NCI-H146 (cell line): ENCODE results near the gene EVA1A.

Source experiments
- DNase-seq: peaks from one replicate; lab custom pipeline; 2025; lab: John Stamatoyannopoulos, UW

Gene EVA1A, protein sequence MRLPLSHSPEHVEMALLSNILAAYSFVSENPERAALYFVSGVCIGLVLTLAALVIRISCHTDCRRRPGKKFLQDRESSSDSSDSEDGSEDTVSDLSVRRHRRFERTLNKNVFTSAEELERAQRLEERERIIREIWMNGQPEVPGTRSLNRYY

DNA sequence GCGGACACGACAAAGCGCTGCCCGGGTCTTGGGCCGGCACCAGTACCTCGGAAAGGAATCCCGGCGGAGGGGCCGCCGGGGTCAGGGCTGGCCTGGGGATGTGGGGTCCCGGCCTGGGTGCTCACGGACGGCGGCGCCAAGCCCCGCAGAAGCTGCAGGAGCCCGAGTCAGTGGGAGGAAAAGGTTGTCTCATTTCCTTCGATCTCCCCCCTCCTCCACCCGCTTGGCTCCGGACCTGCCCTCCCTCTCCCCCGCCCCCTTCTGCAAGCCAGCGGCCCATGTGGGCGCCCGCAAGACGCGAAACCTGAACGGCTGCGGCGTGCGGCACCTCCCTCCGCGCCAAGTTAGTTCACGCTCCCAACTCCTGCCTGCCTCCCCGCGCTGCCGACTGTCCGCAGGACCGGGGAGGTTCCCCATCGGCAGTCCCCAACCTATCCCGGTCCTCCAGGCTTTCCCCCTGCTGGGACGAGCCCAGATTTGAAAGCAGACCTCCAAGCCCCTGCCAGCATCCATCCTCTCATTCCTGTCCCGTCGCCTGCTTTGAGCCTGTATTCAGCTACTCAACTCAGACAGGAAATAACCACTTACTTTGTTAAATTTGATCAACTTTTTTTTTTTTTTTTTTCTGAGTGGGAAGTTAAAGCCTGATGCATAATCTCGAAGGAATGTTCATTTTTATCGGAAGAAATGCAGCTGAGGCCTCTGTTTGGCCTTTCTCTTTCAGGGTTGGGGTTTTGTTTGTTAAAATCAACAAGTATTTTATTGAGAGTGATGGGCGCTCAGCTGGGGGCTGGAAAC lies at the start of gene EVA1A:
Gene EVA1A, minus strand, starts transcription at position 172 of the 798 bp plus-strand sequence. CDS start 42,799 bp downstream, outside the sequence.
- peak; percentile 85 for DNase-seq

DNA sequence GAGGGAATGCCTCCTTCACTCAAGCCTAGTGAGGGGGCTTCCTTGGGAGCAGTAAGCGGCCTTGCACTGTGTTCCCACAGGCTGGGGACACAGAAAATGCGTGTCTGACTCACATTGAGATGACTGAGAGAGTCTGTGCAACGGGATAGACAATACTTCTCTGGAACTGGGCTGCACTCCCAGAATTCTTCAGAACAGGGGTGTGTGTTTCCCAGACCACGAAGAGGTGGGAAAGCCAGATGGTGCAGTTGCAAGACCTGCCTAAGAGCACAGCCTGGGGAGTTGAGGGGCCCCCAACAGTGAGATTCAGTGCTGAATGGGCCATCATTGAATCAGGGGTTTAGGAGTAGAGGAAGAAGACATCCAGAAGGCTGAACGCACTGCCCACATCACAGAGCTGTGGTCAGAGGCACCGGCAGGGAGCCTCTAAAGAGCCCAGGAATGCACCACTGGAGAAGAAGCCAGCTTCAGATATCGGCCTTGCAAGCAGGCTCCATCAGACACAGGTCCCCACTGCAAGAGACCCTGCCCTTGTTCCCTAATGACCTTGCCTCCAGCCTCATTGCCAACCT lies 49.3 kb upstream of the EVA1A start:
- DNase-seq: no peak

DNA sequence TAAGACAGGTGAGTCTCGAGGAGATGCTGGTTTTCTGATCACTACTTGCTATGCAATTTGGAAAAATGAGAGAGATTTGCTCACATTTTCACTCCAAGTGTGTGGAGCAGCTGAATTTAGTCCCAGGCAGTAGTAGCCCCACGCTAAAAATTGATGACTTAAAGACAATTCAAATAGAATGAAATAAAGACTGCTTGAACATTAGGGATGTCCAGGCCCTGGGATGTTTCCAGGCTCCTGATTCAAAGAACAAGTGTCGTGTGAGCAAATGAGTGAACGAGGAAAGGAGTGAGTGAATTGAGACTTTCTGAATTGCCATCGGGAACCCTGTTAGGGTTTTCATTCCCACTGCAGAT lies 48.6 kb upstream of the EVA1A start:
- no peak for DNase-seq

DNA sequence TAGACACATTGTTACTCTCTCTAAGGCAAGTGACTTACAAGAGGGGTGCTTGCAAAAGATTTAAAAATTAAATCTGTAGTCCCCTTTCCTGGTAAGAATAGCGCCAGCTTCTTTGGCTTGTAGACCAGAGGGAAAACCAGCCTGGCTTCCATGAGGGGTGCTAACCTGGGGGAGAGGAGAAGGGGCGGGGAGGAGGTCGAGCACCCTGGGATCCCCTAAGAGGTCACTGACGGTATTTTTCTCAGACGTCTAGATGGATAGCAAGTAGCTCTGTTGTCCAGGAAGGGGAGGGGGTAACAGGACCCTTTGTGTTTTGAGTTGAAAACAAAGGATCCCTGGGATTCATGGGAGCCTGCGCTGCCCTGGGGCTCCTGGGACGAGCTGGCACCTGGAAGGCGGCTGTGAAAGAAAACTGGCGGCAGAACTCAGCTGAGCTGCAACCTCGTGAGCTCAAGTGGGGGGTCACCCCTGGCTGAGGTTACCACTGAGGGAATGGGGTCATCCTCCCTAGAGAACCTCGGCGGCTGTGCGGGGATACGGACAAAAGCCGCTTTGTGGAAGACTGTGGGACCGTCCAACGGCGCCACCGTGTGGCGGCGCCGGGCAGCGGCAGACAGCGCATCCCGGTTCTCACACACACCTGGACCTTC lies 48.1 kb upstream of the EVA1A start:
- peak; percentile 85 for DNase-seq

DNA sequence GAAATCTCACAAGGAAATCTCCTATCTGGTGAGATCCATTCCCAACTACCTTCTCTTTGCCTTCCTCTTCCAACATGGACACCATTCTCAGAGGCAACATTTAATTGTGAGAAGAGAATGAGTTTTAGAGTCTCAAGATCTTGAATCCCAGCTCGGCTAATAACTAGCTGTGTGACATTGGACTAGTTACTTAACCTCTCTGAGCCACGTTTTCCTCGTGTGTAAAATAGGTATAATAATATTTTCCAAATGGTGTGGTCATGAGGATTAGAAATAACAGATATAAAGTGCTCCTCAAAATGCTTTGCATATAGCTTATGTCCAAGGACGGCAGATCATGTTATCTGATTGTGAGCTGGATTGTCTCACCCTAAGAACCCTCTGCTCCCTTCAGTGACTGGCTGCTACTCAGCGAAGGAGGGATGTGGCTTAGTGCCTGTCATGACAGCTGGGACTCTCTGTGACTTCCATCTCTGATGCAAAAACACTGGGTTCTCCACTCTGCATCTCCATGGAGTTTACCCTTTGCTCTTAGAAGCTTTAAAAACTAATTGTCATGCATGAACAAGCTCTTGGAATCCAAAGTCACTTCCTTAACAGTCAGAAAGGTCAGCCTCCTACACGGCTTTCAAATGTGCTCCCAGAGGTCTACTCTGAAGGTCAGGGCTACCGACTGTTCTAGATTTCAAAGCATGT lies 47.4 kb upstream of the EVA1A start:
- no peak for DNase-seq

DNA sequence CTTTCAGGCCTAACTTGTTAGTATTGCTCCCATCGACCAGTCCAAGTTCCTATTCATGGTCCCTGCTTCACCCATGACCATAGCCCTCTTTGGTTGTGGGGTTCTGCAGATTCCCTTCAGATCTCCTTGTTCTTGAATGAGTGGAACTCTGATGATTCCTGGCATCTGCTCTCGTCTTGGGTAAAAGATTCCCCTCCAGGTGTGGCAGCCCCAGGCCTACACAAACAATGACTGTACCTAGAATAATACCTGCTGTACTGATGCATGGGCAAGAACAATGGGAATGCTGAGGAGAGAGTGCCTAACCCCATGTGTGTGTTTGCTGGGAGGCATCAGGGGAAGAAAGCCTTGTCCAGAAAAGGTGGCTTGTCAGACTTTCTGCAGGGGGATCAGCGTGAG lies 46.7 kb upstream of the EVA1A start:
- DNase-seq: peak; percentile 55

DNA sequence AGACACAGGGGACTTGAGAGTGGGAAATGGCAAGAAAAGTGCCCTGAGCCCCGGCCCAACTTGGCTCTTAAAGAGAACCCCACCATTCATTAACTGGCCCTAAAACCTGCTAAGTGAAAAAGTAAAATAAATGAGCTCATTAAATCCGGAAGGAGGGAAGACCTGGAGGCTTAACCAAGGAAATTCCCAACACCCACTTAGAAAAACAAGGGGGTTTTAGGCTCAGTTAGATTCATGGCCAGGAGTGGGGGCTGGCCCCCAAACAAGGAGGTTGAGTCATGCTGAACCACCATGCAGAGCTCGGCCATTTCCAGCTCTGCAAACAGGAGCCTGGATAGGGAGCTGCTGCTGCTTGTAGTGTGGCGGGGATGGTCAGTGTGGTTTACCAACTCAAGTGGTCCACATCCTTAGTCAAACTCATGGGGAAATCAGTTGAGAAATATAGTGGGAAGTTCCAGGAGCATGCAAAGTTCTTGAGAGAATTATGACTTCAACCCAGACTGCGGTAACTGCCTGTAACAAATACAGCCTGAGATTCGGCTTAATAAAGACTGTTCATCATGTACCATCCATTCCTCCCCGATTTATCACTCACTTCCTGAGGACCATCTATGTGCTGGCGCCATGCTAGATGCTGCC lies 46.1 kb upstream of the EVA1A start:
- no peak for DNase-seq

DNA sequence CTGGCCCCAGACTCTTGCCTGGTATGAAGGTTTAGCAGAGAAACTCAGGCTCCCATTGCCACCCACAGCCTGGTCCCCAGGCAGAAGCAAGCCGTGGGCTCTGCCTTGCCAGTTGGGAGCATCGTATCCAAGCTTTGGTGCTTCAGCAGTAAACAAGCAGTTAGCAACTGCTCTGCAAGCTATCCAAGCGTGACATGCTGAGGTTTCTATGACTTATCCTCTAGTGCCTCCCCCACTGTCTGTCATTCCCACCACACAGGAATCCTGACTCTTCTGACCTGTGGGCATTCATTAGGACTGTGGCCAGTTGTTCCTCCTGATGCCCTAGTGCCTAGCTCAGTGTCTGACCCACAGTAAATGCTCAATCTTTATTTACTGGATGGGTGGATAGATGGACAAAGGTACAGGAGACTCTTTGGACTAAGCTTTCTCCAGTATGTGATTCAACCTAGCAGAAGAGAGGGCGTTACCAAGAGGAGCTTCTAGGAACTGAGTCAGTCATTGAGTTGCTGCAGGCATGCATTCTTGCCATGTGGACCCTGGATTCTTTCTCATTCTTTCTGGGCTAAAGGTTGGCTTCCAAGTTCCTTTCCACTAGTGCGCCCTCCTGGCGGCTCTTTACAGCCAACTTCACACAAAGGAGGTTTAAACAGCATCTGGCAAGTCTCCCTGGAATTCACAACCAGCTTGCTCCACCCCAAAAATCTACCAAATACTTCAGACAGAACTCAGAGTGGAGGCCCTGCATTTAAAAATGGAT lies 45.2 kb upstream of the EVA1A start:
- DNase-seq: no peak

DNA sequence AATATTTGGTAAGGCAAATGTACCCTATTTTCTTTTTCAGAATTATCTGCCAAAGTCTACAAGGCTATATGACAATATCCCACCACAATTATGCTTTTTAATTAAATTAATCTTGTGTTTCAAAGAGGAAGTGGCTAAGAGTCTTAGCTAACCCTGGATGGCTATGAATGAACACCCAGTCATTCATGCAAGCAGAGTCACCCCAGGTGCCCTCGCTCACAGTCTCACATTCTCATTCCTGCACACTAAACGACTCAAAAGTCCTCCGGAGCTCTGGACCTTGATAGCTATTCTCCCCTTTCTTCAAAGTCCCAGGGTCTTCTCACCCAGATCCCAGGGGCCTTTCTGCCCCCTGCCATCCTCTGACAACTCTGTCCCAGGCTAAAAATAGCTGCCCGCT lies 43.7 kb upstream of the EVA1A start:
- no peak for DNase-seq

DNA sequence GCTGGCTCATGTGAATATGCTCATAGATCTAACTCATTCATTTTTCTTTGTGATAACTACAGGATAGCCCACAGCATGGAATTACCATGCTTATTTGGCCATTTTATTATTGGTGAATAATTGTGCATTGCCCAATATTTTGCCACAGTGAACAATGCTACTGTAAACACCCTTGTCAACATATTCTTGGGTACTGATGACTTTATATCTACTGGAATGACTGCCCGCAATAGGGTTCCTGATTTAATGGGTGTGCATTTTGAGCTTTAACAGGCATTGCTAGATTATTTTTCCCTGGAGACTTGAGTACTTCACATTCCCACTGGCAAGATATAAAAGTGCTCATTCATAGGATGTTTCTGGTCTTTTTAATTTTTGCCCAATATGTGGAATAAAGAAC lies 42.7 kb upstream of the EVA1A start:
- no peak for DNase-seq

DNA sequence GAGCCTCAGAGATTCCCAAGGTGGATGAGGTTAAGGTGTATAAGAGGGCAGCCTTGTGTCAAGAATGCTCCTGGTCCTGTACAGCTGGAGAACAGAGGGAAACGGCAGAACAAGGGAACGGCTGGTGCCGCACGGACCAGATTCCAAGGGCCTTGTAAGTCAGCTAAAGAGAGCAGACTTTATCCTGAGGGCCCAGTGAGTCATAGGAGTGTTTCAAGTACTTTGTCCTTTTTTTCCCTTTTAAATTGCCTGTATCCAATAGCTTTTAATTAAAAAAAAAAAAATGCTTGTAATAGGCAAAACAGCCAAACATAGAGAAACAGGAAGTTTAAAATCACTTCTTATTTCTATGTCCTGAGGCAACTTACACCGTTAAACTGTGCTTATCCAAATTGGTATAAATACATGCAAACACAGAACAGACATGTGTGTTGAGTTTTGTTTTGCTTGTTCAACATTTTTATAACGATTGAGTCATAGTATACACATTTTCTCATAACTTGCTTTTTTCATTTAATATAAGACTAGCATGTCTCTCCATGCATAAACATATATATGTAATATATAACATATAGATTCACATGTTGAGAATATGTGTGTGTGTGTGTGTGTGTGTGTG lies 42.1 kb upstream of the EVA1A start:
- DNase-seq: no peak

DNA sequence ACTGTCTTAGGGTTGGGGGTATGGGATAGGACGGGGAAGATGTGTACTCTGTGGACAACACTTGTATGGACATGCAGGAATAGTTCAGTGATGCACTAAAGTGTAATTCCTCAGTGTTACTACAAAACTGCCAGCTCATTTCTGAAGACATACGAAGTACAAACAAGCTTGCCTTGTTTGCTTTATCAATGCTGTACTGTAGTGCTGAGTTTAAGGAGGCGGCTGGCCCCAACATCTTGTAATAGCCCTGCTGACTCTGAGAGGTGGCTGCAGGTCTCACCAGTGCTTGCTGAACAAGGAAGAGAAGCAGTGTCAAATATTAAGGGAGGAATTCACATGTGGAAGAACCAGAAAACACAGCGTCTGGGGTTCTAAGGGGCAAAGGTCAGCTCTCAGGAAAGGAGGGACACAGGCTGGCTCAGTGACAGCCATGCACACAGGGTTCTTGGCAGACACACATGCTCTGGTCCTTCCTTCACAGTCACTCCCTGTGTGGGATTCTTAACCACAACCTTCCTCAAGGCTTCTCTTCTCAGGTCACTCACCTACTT lies 39.8 kb upstream of the EVA1A start:
- DNase-seq: no peak

DNA sequence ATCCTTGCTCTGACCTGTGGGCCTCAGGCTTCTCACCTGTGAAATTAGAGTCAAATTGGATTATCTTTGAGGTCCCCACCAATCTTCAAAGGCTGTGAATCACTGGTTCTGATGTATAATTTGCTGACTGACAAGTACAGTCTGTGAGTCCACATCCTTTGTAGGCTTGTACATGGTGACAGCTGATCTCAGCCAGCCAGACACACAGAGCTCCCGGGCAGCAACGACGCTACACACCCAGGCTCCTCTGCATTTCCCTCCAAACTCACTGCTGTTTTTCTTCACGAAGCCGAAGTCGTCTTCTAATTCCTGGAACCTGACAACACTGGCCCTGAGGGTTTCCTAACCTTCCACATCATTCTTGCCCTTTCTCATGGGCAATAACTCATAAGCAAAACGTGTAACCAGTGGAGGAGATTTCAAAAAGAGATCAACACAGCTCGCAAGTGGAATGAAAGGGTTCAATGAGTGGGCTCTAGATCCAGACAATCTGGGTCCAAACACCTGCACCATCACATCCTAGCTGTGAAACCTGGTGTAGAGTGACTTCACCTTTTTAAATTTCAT lies 37.9 kb upstream of the EVA1A start:
- no peak for DNase-seq

DNA sequence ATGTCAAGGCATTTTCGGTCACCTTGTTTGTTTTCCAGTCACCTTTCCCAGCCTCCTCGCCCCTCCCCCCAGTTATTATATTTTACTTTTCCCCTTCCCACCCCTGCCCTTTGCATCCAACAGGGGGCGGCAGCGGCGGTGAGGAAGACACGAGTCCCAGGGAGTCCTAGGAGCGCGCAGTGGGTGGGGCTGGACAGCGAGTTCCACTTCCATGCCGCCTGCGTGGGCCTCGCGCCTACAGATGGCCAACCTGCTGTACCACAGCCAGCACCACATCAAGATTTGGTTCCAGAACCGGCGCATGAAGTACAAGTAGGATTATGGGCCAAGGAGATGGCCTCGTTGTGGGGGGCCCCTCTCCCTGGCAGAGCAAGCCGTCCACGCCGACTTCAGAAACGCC lies 37.2 kb upstream of the EVA1A start:
- DNase-seq: no peak

DNA sequence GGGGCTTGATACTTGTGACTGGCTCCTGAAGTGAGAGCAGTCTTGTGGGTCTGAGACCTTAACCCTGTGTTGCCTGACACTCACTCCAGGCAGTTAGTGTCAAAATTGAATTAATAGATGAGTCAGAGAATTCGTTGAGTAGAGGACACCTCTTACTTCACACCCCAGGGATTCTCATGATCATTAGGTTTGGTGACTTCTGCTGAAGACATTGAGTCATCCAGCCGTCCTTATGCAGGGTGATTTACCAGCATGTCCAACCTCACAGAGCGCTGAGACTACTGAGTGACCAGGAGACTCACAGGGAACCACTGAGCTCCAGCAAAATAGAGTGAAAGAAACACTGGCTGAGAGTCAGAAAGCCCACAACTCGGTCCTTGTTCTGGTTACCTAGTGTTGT lies 36.0 kb upstream of the EVA1A start:
- no peak for DNase-seq

DNA sequence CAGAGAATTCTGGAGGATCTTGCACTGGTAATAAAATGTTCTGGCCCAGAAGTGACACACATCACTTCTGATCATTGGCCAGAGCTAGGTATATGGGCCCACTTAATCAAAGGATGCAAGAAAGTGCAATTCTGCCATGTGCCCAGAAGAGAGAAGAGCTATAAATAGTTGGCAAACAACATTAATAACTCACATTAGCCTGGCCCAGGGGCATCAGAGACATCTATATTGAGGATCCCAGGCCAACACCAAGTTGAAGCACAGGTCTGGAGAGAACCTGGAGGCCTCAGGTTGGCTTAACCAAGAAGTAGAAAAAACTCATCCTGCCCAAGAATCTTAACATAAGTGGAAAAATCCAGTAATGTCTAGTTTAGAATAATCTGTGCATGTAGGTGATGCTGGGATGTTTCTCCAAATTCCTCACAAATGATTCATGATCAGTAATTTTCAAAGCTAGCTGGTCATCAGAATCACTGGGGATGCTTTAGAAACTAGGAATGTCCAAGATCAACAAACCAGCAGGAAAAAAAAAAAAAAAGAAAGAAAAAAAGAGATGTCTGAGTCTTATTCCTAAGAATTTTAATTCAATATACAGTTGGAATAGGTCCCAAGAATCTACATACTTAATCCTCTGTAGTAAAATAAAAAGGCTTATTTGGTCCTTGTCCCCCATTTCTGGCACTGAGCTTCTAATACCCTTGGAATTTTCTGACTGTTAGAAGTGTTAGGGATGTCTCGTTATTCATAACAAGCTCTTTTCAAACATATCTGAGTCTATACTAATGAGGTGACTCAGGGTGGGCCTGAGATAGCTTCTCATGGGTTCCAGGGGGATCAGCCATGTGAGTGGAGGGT lies 35.0 kb upstream of the EVA1A start:
- DNase-seq: peak; percentile 12

DNA sequence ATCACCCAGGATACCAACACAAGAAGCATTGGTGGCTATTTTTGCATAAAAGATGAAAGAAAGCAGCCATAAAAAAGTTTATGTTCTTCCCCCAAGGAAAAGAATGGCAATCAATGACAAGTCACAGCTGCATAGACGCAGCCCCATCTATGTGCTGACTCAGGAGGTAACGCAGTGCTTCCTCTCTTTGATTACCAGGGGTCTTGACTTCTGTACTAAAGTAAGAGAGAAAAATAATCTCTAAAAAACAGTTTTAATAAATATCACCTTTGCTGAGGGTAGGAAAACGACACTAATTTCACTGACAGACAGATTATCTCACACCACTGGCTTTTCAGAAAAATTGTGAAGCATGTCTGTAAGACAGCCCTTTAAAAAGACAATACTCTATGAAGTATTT lies 33.9 kb upstream of the EVA1A start:
- DNase-seq: no peak

DNA sequence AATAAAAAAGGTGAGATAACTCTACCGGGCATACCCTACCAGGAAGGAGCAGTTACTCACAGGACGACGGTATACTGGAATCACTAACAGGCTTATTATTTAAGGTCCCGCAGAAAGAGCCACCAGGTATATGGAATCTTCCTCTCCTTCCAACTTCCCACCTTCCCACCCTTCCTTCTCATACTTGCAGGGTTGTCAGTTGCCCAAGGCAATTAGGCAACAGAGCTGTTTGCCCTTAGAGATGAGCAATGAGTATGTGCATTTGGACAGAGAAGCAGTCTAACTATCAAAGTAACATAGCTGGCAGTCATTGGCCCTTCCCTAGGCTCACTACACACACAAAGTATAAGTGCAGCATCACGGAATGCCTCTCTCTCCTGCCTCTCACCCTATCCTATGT lies 32.1 kb upstream of the EVA1A start:
- no peak for DNase-seq

DNA sequence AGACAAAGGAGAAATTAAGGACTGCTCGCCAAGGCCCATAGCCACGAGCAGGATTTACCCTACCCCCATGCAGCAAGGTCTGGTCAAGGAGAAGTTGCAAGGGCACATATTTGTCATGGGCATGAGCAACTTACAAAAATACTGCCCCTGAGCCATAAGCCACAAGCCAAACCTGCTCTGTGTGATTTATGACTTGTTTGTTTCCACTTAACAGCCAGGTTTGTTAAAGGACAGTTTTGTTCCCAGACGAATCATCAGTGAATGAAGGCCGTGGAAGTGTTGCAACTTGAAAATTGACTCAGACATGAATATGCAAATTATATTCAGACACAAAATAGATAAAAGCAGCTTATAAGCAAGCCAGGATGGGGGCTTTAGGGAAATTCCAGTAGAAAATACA lies 31.3 kb upstream of the EVA1A start:
- no peak for DNase-seq
